ENCODE measurements around the gene ABCA10. TPM values are rescaled to one million over a fixed set of nuclear protein-coding genes. Genes with fewer than 3 reads are reported as not detected.

ABCA10 gene
- total and polyA plus RNA-seq, 2 of the 8 experiments (the other 6 are each of a cell fraction or from before 2014, with no cell fraction given): not detected

- no peak overlapping the region for H3K14ac ChIP-seq (ENCODE audit: insufficient read length)
- H4K20me1 ChIP-seq (replicated peaks in 1 of 2; ENCODE audit: control insufficient read depth in 1 of 2, insufficient read depth in 2 of 2, low read length in 2 of 2): no peaks in the 10 kb centered on the region
- H3K4me1 ChIP-seq (replicated peaks in 1 of 4; ENCODE audit: control insufficient read depth in 3 of 4, insufficient read depth in 4 of 4, low read length in 3 of 4): no peaks in the 10 kb centered on the region
- no peak overlapping the region for H3K4me2 ChIP-seq (ENCODE audit: insufficient read depth in 1 of 2, low read depth in 2 of 2, low read length in 2 of 2)
- TF ChIP-seq GTF2F1 (IDR thresholded peaks at IDR 0.05; ENCODE audit: borderline replicate concordance, low read depth, low read length) (no peak), EGR1 (IDR thresholded peaks at IDR 0.05; ENCODE audit: borderline replicate concordance, low read depth, low read length) (no peak), EZH2 (IDR thresholded peaks at IDR 0.05; ENCODE audit: low read depth, low read length, severe bottlenecking) (no peak), USF2 (IDR thresholded peaks at IDR 0.05; ENCODE audit: low read length) (no peak), EP300 (IDR thresholded peaks at IDR 0.05; ENCODE audit: borderline replicate concordance in 1 of 2, low read depth in 2 of 2, low read length in 2 of 2) (no peak), SIRT6 (IDR thresholded peaks at IDR 0.05; ENCODE audit: low read length) (no peak)
- no peaks in the 10 kb centered on the region for H3K36me3 ChIP-seq (ENCODE audit: control insufficient read depth in 2 of 4, insufficient read depth in 4 of 4, low read length in 3 of 4)
- H2AFZ ChIP-seq (ENCODE audit: low read length): no peak overlapping the region
- H2BK12ac ChIP-seq (ENCODE audit: low read depth, low read length): no peak overlapping the region
- no peak overlapping the region for H3K4ac ChIP-seq (replicated peaks; ENCODE audit: insufficient read length, low read depth, low read length)
- H3K79me1 ChIP-seq (ENCODE audit: low read depth, low read length): no peaks in the 10 kb centered on the region
- no peak overlapping the region for H2BK120ac ChIP-seq (replicated peaks; ENCODE audit: low read depth, low read length)
- H3K27ac ChIP-seq (ENCODE audit: low read depth, low read length): no peak overlapping the region
- CTCF ChIA-PET (ENCODE audit: partially characterized antibody): interaction anchor here (1.2 to 1.5 kb wide), 2 partner anchors 141 to 478 kb away, joined by 3 read pairs; no protein-coding TSS in a partner anchor
- H4K8ac ChIP-seq (ENCODE audit: extremely low read depth, insufficient read depth, low read length): no peak overlapping the region
- DNase-seq (ENCODE audit: low read depth in 1 of 2, low spot score in 2 of 2) (no peak), FAIRE-seq (no peak)
- WGBS, 2 experiments (ENCODE audit: extremely low coverage in 1 of 2, insufficient coverage in 1 of 2, insufficient read length in 1 of 2, insufficient replicate concordance in 2 of 2, low coverage in 1 of 2, low lambda C conversion rate in 2 of 2, missing lambda C conversion rate in 1 of 2): 94% methylated on average over 1 of the region's 1 CpG; no CpG with 5 or more reads in 1 of the 2 experiments
- H2BK5ac ChIP-seq (ENCODE audit: low read depth, low read length): no peak overlapping the region
- H2AK5ac ChIP-seq (ENCODE audit: low read depth, low read length): no peak overlapping the region
- no peak overlapping the region for H2BK15ac ChIP-seq (ENCODE audit: low read length)
- H3K23me2 ChIP-seq (ENCODE audit: low read depth, low read length): no peaks in the 10 kb centered on the region
- H3K79me2 ChIP-seq (ENCODE audit: control insufficient read depth in 1 of 2, insufficient read depth in 2 of 2, low read length in 2 of 2): no peaks in the 10 kb centered on the region
- no peak overlapping the region for H3K4me3 ChIP-seq (ENCODE audit: extremely low read depth in 1 of 4, insufficient read depth in 2 of 4, low read depth in 3 of 4, low read length in 4 of 4)
- H4K91ac ChIP-seq (replicated peaks; ENCODE audit: insufficient read length, low read length): no peak overlapping the region
- H3K18ac ChIP-seq (ENCODE audit: extremely low read depth, low read length): no peak overlapping the region
- H3K27me3 ChIP-seq (replicated peaks in 1 of 4; ENCODE audit: control insufficient read depth in 3 of 4, extremely low read depth in 1 of 4, insufficient read depth in 3 of 4, low read length in 3 of 4): no peaks in the 10 kb centered on the region
- no peak overlapping the region for H2BK20ac ChIP-seq (ENCODE audit: low read length)
- H3K9ac ChIP-seq (replicated peaks in 1 of 4; ENCODE audit: extremely low read depth in 1 of 4, low read depth in 3 of 4, low read length in 3 of 4): no peak overlapping the region
- POLR2A ChIA-PET (ENCODE audit: partially characterized antibody): no interaction called here
- H3K23ac ChIP-seq (ENCODE audit: insufficient read length): no peak overlapping the region
- H3K56ac ChIP-seq (replicated peaks; ENCODE audit: insufficient read length, low read depth, low read length): no peak overlapping the region
- no peak overlapping the region for H4K5ac ChIP-seq (ENCODE audit: insufficient read length, low read depth, low read length)
- no peaks in the 10 kb centered on the region for H3K9me3 ChIP-seq (ENCODE audit: insufficient read depth in 2 of 2, low read depth in 1 of 2, low read length in 1 of 2)
These were observed 25.6 kb upstream of the ABCA10 start for GRCh38 chr17:69254187-69254586.
